Measurements from ENCODE around the gene ZBTB8A. TPM values are rescaled to one million over a fixed set of nuclear protein-coding genes. Genes with fewer than 3 reads are reported as not detected.
A peak's percentile ranks its signal among the peaks of the same experiment; 100 is the strongest.

The ZBTB8A gene
- total RNA-seq, 1 donor from 2014 or later: 10.1 TPM

DNA sequence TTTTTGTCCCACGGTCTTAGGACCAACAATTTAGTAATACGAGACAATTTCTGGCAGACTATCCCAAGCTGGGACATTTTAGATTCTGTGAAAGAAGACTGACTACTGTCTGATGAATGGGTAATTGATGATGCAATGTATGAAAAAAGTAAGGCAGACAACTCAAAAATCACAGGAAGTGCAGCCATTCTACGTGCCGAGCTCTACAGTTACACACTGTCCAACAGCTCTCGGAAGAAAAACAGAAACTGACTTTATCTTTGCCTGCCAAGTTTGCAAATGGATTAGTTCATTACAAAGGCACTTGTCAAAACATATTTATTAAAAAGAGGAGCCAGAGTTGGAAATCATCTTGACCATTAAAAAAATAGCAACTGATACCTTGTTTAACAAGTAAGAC lies 43.1 kb upstream of the ZBTB8A start:
- H3K4me1 ChIP-seq: peaks cover 3% of the 10 kb centered on the region
- H3K36me3 ChIP-seq: no peaks in the 10 kb centered on the region
- no peak overlapping the region for H3K4me3 ChIP-seq
- no peak overlapping the region for H3K27ac ChIP-seq
- no peaks in the 10 kb centered on the region for H3K27me3 ChIP-seq
- DNase-seq (ENCODE audit: extremely low spot score in 2 of 2): no peak
- intact Hi-C loops (cut with DNase I): no loop called here
- TF ChIP-seq, protein P1, sequence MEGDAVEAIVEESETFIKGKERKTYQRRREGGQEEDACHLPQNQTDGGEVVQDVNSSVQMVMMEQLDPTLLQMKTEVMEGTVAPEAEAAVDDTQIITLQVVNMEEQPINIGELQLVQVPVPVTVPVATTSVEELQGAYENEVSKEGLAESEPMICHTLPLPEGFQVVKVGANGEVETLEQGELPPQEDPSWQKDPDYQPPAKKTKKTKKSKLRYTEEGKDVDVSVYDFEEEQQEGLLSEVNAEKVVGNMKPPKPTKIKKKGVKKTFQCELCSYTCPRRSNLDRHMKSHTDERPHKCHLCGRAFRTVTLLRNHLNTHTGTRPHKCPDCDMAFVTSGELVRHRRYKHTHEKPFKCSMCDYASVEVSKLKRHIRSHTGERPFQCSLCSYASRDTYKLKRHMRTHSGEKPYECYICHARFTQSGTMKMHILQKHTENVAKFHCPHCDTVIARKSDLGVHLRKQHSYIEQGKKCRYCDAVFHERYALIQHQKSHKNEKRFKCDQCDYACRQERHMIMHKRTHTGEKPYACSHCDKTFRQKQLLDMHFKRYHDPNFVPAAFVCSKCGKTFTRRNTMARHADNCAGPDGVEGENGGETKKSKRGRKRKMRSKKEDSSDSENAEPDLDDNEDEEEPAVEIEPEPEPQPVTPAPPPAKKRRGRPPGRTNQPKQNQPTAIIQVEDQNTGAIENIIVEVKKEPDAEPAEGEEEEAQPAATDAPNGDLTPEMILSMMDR (IDR thresholded peaks at IDR 0.05): no peak
- TF ChIP-seq POLR2AphosphoS5 (IDR thresholded peaks at IDR 0.05; ENCODE audit: insufficient read depth in 1 of 2, low read depth in 1 of 2) (peak in 1 of 2 donors; percentile 32), POLR2A (IDR thresholded peaks at IDR 0.05) (no peak)
- H3K9me3 ChIP-seq: no peaks in the 10 kb centered on the region

- DNase-seq (ENCODE audit: extremely low spot score in 2 of 2): no peak
- Histone ChIP-seq H3K9me3 (no peaks in the 10 kb centered on the region), H3K4me3 (no peak overlapping the region), H3K27me3 (no peaks in the 10 kb centered on the region), H3K36me3 (no peaks in the 10 kb centered on the region), H3K4me1 (peaks cover 21% of the 10 kb centered on the region), H3K27ac (no peak overlapping the region)
- TF ChIP-seq POLR2AphosphoS5 (IDR thresholded peaks at IDR 0.05; ENCODE audit: insufficient read depth in 1 of 2, low read depth in 1 of 2) (no peak), POLR2A (IDR thresholded peaks at IDR 0.05) (no peak)
- TF ChIP-seq, protein P1 (IDR thresholded peaks at IDR 0.05): no peak
- intact Hi-C loops (cut with DNase I): no loop called here
These were observed 40.5 kb upstream of the ZBTB8A start for GRCh38 chr1:32498751-32499150.

DNA sequence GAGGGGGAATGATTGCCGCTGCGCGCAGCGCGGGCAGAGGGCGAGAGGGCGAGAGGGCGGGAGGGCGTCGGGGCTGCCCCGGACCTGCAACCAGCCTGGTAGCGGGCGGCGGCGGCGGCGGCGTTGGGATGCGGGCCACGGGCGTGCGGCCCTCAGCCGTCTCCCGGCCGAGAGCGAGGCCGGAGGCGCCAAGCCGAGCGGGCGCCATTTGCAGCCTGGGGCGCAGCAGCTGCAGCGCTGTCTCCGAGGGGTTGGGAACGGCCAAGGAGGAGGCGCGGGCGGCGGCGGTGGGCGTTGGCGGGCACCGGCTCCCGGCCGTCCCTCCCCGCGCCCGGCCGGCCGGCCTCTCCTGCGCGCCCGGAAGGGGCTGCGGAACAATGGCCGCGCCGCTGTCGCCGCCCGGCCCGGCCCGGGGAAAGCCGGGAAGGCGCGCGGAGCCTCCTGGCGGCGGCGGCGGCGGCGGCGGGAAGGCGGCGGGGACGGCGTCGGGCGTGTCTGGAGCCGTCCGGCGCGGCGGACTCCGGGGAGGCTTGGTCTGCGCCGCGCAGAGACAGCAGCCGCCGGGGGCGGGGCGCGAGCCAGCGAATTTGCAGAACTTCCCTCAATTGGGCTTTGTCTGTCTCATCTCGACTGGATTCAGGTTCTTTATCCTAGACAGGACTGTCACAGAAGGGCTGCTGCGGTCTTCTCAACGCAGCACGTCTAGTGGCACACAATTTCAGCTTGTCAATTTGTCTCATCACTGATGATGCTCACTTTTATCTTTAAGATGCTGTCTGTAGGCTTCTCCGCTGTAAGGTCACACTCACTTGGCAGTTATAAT lies 38.6 kb upstream of the ZBTB8A start:
- Histone ChIP-seq H3K27me3 (no peaks in the 10 kb centered on the region), H3K27ac (peak overlapping the region; percentile 94), H3K4me1 (peaks cover 21% of the 10 kb centered on the region), H3K36me3 (no peaks in the 10 kb centered on the region), H3K9me3 (no peaks in the 10 kb centered on the region), H3K4me3 (peak overlapping the region; percentile 52 to 91)
- no peak for DNase-seq (ENCODE audit: extremely low spot score in 2 of 2)
- intact Hi-C loops (cut with DNase I): no loop called here
- peak in 1 of 2 donors; percentile 26 for TF ChIP-seq POLR2A (IDR thresholded peaks at IDR 0.05)
- peak in 1 of 2 donors; percentile 7 for TF ChIP-seq POLR2AphosphoS5 (IDR thresholded peaks at IDR 0.05; ENCODE audit: insufficient read depth in 1 of 2, low read depth in 1 of 2)
- TF ChIP-seq, protein P1 (IDR thresholded peaks at IDR 0.05): no peak

- TF ChIP-seq POLR2AphosphoS5 (IDR thresholded peaks at IDR 0.05; ENCODE audit: insufficient read depth in 1 of 2, low read depth in 1 of 2) (peak; percentile 48 to 99), POLR2A (IDR thresholded peaks at IDR 0.05) (no peak)
- TF ChIP-seq, protein P1 (IDR thresholded peaks at IDR 0.05): no peak
- Histone ChIP-seq H3K27ac (peak overlapping the region; percentile 94), H3K4me3 (no peak overlapping the region), H3K27me3 (no peaks in the 10 kb centered on the region), H3K36me3 (no peaks in the 10 kb centered on the region), H3K9me3 (no peaks in the 10 kb centered on the region), H3K4me1 (peaks cover 21% of the 10 kb centered on the region)
- intact Hi-C loops (cut with DNase I): no loop called here
- DNase-seq (ENCODE audit: extremely low spot score in 2 of 2): peak in 1 of 2 donors; percentile 91
These were observed 37.4 kb upstream of the ZBTB8A start for GRCh38 chr1:32501865-32502264.

DNA sequence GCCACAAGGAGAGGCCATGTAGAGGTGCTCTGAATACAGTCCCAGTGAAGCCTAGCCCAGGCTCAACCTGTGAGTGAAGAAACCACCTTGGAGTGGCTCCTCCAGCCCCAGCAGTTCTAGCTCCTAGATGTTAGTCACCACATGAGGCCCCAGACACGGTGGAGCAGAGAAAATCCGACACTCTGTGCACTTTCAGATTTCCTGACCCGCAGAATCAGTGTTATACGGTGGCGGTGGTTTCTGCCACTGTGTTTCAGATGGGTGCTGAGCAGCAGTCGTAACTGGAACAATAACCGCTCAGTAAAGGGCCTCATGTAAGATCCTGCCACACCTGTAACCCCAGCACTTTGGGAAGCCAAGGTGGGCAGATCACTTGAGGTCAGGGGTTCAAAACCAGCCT lies 36.1 kb upstream of the ZBTB8A start:
- H3K27ac ChIP-seq: peak overlapping the region; percentile 94
- H3K4me3 ChIP-seq: no peak overlapping the region
- no peak for DNase-seq (ENCODE audit: extremely low spot score in 2 of 2)
- H3K27me3 ChIP-seq: no peaks in the 10 kb centered on the region
- no peaks in the 10 kb centered on the region for H3K36me3 ChIP-seq
- peaks cover 21% of the 10 kb centered on the region for H3K4me1 ChIP-seq
- TF ChIP-seq, protein P1 (IDR thresholded peaks at IDR 0.05): no peak
- TF ChIP-seq POLR2AphosphoS5 (IDR thresholded peaks at IDR 0.05; ENCODE audit: insufficient read depth in 1 of 2, low read depth in 1 of 2): no peak
- TF ChIP-seq POLR2A (IDR thresholded peaks at IDR 0.05): no peak
- intact Hi-C loops (cut with DNase I): no loop called here
- no peaks in the 10 kb centered on the region for H3K9me3 ChIP-seq

Measured in vagina (tissue), 2 donors.